GM21529 (cell line): ENCODE measurements around the gene TMEM219.
"Not testable (repeated sequence)": the region's sequence is repeated elsewhere in the genome, so short reads cannot be mapped to it uniquely, and the experiment has no call there.

Source experiments
- ATAC-seq: cut with Tn5 transposase; IDR thresholded peaks from one replicate; pipeline ENCODE4 v1.9.1; 2021; ENCODE audit not compliant: unreplicated experiment

TMEM219 gene

DNA sequence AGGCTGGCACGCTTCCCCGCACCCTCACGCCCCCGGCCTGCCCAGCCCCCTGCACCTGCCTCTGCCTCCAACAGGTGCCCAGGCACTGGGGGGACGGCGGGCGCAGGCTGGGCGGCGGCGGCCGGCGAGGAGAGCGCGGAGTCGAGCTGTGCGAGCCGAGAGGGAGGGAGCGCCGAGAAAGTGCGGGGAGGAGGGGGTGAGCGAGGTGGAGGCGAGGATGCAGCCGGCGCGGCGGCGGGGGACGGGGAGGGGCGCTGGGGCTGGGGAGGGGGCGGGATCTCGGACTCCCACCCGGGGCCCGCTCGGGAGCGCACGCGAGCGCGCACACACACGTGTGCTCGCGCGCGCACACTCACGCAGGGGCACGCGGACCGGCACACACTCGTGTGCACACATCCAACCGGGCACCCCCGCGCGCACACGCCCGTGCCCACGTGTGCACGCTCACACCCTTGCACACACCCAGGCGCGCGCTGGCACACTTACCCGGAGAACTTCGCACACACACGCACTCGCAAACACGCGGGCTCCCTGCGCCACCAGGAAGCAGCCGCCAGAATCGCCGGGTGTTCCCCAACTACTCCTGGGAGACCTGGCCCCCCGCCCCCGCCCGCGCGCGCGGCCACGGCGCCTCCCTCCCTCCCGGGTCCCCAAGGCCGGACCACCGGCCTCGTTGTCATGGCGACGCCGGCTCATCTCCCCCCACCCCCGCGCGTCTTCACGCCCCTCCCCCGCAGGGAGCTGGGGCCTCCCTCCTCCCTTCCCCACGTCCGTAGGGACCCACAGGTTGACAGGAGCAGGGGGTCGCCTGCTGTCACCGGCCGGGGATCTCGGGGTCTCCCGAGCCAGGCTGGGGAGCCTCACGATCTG lies 49.2 kb downstream of the TMEM219 start, which contains the start of gene DOC2A:
Gene DOC2A (minus strand): TSS at position 184 of the 870 bp plus-strand sequence. CDS start 805 bp downstream, outside the sequence.
- no peak for ATAC-seq

DNA sequence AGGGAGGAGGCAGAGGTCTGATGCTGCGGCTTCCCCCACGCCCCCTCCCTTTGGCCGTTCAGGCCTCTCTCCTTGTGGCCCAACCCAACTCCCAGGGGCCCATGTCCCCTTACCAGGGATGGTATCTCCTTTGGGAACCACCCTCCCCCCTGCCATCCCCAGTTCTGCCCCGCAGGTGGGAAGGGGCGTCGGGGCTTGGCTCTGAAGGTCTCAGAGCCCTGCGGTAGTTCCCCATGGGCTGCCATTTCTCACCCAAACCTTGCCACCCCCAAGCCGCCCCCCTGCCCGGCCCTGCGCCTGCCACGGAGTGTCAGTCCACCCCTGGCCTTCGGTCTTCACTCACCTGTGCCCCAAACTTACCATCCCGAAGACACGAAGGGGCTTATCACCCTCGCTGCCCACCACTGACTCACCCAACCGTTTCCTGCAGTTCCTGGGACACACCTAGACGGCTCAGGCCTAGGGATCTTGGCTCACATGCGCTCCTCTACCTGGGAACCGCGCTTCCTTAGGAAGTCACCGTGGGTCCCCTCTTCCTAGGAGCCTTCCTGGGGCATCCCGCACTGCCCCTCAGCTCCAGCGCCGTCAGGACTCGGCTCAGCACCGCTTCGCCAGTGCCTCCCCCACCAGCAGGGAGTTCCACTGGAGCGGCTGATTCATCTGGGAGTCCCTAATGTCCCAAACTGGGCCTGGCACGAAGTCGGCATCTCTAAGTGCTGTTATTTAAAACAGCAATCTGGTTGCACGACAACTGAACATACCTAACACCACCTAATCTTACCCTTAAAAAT lies 50.0 kb downstream of the TMEM219 start:
- no peak for ATAC-seq

DNA sequence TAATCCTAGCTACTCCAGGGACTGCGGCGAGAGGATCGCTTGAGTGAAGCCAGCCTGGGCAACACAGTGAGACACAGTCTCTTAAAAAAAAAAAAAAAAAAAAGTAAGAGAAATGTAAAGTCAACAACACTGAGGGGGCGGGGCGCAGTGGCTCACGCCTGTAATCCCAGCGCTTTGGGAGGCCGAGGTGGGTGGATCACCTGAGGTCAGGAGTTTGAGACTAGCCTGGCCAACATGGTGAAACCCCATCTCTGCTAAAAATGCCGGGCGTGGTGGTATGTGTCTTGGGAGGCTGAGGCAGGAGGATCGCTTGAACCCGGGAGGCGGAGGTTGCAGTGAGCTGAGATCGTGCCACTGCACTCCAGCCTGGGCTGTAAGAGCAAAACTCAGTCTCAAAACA lies 50.7 kb downstream of the TMEM219 start:
- ATAC-seq: not testable (repeated sequence)

DNA sequence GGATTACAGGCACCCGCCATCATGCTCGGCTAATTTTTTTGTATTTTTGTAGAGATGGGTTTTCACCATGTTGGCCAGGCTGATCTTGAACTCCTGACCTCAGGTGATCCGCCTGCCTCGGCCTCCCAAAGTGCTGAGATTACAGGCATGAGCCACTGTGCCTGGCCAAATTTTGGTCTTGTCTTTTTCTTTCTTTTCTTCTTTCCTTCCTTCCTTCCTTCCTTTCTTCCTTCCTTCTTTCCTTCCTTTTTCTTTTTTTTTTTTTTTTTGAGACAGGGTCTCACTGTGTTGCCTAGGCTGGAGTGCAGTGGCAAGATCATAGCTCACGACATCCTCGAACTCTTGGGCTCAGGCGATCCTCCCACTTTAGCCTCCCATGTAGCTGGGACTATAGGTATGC lies 53.6 kb downstream of the TMEM219 start:
- not testable (repeated sequence) for ATAC-seq

DNA sequence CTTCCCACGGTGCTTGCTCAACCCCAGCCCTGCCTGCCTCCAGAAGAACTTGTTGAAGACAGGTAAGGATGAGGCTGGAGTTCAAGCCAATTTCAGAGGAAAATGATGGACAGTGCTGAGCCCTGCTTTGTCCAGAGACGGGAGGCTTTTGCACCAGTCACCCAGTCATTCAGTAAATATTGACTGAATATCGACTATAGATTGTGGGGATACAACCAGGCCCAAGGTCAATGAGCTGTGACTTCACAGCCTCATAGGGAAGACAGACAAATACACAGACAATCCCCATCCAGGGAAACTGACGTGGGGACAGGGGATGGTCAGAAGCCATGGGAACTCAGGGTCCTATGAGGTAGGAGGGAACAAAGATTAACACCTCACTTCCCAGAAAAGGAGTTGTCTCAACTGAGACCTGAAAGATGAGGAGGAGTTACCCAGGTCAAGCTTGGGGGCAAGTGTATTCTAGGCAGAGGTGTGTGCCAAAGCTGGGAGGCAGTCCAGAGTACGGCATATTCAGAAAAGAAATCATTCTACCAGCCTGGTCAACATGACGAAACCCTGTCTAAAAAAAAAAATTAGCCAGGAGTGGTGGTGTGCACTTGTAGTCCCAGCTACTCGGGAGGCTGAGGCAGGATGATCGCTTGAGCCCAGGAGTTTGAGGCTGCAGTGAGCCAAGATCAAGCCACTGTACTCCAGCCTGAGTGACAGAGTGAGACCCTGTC lies 54.8 kb downstream of the TMEM219 start:
- no peak for ATAC-seq

DNA sequence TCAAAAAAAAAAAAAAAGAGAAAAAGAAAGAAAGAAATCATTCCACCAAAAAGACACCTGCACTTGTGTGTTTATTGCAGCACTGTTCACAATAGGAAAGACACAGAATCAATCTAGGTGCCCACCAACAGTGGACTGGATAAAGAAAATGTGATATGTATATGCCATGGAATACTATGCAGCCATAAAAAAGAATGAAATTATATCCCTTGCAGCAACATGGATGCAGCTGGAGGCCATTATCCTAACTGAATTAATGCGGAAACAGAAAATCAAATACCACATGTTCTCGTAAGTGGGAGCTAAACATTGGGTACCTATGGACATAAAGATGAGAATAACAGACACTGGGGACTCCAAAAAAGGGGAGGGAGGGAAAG lies 55.4 kb downstream of the TMEM219 start:
- no peak for ATAC-seq

DNA sequence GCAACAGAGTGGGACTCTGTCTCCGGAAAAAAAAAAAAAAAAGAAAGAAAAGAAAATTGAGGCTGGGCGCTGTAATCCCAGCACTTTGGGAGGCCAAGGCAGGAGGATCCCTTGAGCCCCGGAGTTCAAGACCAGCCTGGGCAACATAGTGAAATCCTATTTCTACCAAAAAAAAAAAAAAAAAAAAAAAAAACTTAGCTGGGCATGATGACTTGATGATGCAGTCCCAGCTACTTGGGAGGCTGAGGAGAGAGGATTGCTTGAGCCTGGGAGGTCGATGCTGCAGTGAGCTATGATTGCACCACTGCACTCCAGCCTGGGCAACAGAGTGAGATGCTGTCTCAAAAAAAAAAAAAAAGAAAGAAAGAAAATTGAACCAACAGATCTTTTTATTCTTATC lies 56.1 kb downstream of the TMEM219 start:
- ATAC-seq: not testable (repeated sequence)

DNA sequence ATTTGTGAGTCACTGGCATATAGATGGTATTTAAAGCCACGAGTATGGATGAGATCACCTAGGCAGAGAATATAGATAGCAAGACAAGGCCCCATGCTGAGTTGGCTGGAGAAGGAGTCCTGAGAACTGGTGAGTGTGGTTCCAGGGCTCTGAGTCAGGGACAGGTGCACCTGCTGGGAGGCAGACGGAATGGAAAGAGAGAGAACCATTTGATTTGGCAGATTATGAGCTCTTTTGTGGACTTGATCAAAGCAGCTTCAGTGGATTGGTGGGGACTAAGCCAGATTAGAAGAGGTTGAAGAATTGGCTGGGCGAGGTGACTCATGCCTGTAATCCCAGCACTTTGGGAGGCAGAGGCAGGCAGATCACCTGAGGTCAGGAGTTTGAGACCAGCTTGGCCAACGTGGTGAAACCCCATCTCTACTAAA lies 56.9 kb downstream of the TMEM219 start:
- ATAC-seq: no peak
